HG03280 (cell line): ENCODE data around the gene C1QTNF8.

Source experiments
- ATAC-seq: cut with Tn5 transposase; IDR thresholded peaks from one replicate; pipeline ENCODE4 v1.9.1; 2021; ENCODE audit warnings: mild to moderate bottlenecking, moderate library complexity; ENCODE audit not compliant: unreplicated experiment

Gene C1QTNF8

GRCh38 chr16:1080801-1081733 lies 15.0 kb downstream of the C1QTNF8 start:
- ATAC-seq = no peak

DNA sequence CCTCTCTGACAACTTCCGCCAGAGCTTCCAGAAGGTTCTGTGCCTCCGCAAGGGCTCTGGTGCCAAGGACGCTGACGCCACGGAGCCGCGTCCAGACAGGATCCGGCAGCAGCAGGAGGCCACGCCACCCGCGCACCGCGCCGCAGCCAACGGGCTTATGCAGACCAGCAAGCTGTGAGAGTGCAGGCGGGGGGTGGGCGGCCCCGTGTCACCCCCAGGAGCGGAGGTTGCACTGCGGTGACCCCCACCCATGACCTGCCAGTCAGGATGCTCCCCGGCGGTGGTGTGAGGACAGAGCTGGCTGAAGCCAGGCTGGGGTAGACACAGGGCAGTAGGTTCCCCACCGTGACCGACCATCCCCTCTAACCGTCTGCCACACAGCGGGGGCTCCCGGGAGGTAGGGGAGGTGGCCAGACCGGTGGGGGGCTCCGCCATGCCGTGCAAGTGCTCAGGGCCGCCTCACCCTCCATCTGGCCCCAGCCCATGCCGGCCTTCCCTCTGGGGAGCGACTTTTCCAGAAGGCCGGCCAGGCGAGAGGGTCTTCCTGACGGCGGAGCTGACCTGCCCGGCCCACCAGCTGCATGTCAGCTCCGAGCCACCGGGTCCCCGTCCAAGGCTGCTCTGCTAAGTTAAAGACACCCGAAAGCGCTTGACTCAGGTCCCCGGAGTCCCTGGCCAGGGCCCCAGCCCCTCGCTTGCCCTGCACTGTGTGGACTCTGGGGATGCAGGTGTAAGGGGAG lies 16.1 kb downstream of the C1QTNF8 start:
- no peak for ATAC-seq

GRCh38 chr16:1079341-1079740 lies 16.7 kb downstream of the C1QTNF8 start:
- no peak for ATAC-seq

GRCh38 chr16:1078579-1079021 lies 17.4 kb downstream of the C1QTNF8 start:
- no peak for ATAC-seq

GRCh38 chr16:1077877-1078578 lies 18.0 kb downstream of the C1QTNF8 start:
- no peak for ATAC-seq

DNA sequence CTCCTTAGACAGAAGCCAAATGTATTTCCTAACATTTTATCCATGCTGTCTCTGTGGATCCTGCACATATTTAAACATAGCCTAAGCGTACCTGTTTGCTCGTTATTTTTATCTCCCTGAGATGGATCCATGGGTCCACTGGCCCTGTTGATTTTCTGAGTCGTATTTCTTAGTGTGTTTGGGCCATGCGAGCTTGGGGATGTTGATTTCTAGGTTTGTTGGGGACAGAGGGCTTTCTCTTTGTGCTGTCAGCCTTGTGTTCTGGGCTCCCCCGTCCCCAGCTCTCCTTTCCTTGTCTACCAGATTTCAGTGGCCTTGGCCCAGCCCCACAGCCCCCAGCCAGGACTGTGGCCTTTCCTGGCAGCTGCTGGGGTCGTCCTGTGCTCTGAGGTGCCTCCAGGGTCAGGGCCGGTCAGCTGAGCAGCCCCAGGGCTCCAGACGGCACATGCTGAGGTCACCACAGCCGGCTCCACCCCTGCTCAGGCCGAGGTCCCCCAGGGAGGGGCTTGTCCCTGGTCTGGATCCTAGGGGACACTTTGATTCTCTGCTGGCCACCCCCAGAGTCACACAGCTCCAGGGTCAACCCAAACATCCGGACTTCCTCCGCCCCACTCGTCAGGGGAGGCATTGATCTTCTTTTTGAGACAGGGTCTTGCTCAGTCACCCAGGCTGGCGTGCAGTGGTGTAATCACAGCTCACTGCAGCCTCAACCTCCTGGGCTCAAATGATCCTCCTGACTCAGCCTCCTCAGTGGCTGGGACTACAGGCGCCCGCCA lies 19.1 kb downstream of the C1QTNF8 start:
- ATAC-seq = no peak

- ATAC-seq = no peak
These were observed 20.5 kb downstream of the C1QTNF8 start for GRCh38 chr16:1075546-1075945.

DNA sequence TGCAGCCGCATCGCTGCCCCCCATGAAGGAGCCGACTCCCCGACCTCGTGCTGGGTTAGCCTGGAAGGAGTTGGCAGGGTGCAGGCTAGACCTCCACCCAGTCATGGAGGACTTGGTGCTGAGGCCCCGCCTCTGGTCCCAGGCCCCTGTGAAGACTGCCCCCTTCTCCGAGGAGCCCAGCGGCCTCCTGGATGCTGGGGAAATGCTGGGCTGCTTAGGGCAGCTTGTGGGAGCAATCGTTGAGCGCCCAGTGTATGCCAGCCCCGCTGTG lies 21.7 kb downstream of the C1QTNF8 start:
- no peak for ATAC-seq

DNA sequence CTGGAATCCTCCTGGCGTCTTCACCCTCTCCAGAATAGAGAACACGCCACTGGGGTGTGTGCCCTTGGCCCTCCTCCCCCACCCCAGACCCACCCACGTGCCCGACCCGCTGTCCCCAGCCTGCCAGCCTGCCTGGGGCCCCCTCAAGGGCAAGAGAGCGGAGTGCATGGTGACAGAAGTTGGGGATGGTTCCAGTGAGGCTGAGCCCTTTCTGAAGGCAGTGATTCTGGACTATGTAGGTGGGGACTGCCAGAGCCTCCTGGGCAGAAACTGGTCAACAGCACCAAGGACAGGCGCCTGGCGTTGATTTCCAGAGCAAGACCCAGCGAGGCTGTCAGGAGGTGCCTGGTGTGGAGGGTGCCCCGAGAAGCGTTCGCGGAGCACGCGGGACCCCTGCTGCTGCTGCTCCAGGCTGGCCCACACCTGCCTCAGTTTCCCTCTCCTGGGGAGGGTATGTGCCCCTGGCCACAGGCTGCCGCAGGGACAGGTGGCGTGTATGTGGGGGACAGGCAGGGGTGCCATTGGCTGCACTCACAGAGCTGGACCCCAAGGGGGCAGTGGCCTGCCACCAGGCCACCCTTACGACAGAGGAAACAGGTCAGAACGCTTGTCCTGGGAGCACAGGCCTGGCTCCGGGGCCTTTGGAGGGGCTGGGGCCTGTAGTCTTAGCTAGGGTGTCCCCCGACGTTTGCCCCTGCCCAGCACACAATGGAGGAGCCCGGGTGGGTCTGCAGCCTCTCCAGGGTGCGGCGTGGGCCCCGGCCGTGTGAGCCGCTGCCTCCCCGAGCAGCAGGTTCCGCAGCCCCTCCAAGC lies 22.3 kb downstream of the C1QTNF8 start:
- no peak for ATAC-seq

DNA sequence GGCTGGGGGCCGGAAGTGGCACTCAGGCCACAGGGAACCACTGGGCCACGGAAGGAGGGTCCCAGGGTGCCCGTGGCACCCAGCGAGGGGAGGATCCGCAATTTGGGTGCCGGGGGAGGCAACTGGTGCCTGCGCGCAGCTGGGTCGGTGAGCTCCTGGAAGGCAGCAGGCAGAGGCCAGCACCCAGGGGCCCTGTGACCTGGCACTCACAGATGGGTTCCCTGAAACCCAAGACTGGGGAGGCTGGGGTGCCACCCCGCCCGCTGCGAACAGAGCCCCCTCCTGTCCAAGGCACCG lies 22.8 kb downstream of the C1QTNF8 start:
- ATAC-seq = no peak

DNA sequence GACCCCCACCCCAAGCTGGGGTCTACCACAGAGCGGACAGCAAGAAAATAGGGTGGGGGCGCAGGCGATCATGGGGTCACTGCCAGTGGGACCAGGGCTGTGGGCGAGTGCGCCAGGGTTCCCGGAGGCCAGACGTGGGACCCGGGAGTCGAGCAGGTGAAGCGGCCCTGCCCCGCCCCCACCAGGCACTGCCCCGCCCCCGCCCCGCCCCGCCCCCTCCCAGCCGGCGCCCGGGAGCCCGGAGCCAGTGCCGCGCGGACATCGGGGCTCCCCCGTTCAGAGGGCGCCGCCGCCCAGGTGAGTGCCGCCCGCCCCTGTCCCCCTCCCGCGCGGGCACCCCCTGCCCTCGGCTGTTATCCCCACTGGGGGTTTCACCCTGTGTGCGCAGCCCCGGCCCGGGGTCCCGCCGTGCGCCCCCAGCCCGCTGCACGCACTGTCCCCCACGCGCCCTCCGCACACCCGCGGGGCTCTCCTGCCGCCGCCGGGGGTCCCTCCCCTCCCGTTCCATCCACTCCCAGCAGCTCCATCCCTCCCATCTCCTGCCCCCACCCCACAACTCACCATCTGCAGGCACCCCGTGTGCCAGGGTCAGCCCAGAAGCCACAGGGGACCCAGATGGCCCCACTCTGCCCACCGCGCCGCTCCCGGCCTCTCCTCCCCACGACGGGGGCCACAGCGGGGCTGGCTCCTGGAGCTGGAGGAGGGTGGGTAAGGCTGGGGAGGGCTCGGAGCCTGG lies 23.4 kb downstream of the C1QTNF8 start, which contains the start of gene SSTR5:
Gene SSTR5, plus strand, starts transcription at position 222 of the 736 bp plus-strand sequence. CDS start 6,122 bp downstream, outside the sequence.
- ATAC-seq = no peak

DNA sequence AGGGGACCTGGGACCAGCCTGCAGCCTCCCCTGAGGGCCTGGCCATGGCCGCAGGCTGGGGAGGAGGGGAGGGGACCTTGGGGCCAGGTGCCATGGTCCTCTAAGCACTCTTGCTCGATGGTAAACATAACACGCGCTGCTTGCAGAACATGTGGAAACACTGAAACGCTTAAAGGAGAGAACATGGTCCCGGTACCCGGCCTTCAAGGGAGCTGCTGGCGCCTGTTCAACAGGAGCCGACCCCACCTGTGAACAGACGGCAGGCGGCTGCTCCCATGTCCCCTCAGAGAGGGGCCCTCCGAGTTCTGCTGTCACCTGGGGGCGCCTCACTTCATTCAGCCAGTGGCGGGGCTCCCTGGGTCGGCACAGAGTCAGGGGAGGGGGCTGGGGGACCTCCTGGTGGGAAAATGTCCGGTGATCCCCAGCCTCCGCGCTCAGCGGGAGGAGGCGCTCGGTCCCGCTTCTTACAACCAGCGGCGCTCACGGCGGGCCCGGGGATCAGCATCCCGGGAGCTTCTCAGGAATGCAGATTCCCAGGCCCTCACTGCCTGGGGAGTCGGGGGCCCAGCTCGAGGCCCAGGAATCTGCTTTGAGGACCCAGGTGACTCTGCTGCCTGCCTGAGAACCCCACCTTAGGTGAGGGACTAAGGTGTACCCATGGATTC lies 24.4 kb downstream of the C1QTNF8 start:
- ATAC-seq = no peak

- no peak for ATAC-seq
These were observed 25.1 kb downstream of the C1QTNF8 start for GRCh38 chr16:1070864-1071408.

DNA sequence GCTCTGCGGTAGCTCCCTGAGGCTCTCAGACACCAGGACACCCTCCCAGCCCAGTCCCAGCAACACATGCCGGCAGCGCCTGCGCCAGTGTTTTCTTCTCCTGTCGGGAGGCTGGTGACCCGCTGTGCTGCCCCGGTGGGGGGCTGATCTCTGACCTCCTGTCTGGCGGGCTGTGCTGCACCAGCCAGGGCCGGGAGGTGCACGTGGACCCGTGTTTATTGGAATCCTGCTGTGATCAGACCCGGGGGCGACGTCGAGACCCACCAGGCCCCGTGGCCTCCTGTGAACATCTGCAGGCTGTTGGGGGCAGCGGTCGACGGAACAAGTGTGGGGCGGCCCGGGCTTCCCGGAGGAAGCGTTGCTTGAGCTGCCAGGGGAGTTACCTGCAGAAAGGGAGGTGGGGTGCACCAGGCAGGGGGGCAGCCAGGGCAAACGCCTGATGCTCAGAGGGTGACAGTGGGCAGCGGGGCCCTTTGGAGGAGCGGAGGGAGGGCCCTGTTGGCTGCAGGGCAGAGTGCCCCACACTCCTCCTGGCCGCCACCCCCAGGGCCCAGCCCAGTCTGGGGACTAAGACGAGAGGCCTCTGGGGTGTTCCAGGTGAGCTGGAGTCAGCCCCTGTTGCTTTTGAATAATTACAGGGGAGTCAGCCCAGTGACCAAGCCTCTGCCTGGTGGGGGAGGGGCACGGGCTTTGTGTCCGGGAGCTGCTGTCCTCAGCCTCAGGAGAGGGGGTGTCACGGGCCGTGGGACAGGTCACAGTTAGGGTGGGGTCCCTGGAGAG lies 25.8 kb downstream of the C1QTNF8 start:
- ATAC-seq = no peak

DNA sequence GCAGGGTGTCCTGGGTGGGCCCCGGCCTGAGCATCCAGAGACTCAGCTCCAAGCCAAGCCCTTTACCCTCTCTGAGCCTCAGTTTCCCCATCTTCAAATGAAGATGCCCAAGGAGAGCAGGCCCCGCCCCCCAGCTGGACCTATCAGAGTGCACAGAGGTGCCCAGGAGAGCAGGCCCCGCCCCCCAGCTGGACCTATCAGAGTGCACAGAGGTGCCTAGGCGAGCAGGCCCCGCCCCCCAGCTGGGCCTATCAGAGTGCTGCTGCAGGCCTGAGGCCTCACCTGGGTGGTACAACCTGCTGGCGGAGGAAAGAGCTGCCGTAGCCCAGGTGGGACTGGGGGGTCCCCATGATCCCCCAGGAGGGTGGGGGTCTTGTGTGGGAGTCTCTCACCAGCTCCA lies 26.9 kb downstream of the C1QTNF8 start:
- ATAC-seq = no peak

- no peak for ATAC-seq
These were observed 27.6 kb downstream of the C1QTNF8 start for GRCh38 chr16:1068451-1068850.

- ATAC-seq = no peak
These were observed 28.4 kb downstream of the C1QTNF8 start for GRCh38 chr16:1067629-1068028.
